Thymus (tissue), 14 donors: ENCODE results near the gene SFXN5. TPM values are rescaled to one million over a fixed set of nuclear protein-coding genes. Genes with fewer than 3 reads are reported as not detected.
"Not testable (repeated sequence)": the region's sequence is repeated elsewhere in the genome, so short reads cannot be mapped to it uniquely, and the experiment has no call there.

Source experiments
- DNase-seq, 9 donors: peaks; one replicate each; pipeline ENCODE4 v3.0.0-alpha.2; 2013; ENCODE audit warnings: low spot score in 9 of 9, low read depth in 6 of 9, missing footprints in 1 of 9
- H3K27ac ChIP-seq, 2 donors: one replicate each; pipeline ENCODE4 v1.5.1; 2013; ENCODE audit warnings: control low read depth in 1 of 2, low read depth in 1 of 2, low read length in 1 of 2, mild to moderate bottlenecking in 1 of 2, moderate library complexity in 1 of 2
- H3K27me3 ChIP-seq, 2 donors: one replicate each; pipeline ENCODE4 v1.5.1; 2013; ENCODE audit warnings: low read length in 1 of 2; ENCODE audit not compliant: control insufficient read depth in 2 of 2, insufficient read depth in 1 of 2
- H3K36me3 ChIP-seq, 2 donors: one replicate each; pipeline ENCODE4 v1.5.1; 2013; ENCODE audit warnings: low read length in 1 of 2, mild to moderate bottlenecking in 1 of 2, moderate library complexity in 1 of 2; ENCODE audit not compliant: control insufficient read depth in 2 of 2, insufficient read depth in 2 of 2
- H3K4me1 ChIP-seq, 2 donors: one replicate each; pipeline ENCODE4 v1.5.1; 2013; ENCODE audit warnings: low read length in 2 of 2; ENCODE audit not compliant: control insufficient read depth in 2 of 2, insufficient read depth in 2 of 2
- H3K4me3 ChIP-seq, 2 donors: one replicate each; pipeline ENCODE4 v1.5.1; 2013; ENCODE audit warnings: low read length in 2 of 2, control low read depth in 1 of 2, mild to moderate bottlenecking in 1 of 2
- H3K9me3 ChIP-seq, 2 donors: one replicate each; pipeline ENCODE4 v1.5.1; 2013; ENCODE audit warnings: low read length in 1 of 2, mild to moderate bottlenecking in 1 of 2; ENCODE audit not compliant: control insufficient read depth in 2 of 2, insufficient read depth in 1 of 2
- WGBS: extraction: QIAGEN DNeasy Blood & Tissue Kit; methylation state at CpG from one replicate; pipeline ENCODE4 v1.1.7; 2013; 5-methylcytosine and 5-hydroxymethylcytosine counted together
- long read RNA-seq, 10 donors: transcript quantifications; one replicate each; lab custom pipeline, GENCODE V29; 2026
- polyA plus RNA-seq: library from polyadenylated mRNA; stranded (reverse); fragments of 200-250 nt; gene quantifications from one replicate; pipeline ENCODE4 v1.2.3, GENCODE V29; 2013
- total RNA-seq: library from RNA; stranded (reverse); fragments of 120-200 nt; gene quantifications from one replicate; pipeline ENCODE4 v1.2.4, GENCODE V29; 2013
- donor health status: healthy.

Gene SFXN5, protein sequence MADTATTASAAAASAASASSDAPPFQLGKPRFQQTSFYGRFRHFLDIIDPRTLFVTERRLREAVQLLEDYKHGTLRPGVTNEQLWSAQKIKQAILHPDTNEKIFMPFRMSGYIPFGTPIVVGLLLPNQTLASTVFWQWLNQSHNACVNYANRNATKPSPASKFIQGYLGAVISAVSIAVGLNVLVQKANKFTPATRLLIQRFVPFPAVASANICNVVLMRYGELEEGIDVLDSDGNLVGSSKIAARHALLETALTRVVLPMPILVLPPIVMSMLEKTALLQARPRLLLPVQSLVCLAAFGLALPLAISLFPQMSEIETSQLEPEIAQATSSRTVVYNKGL
- total RNA-seq, result 11.0 TPM
- polyA plus RNA-seq, result 6.2 TPM
- long read RNA-seq, donor 1, result 0 reads
- long read RNA-seq, donor 2, full-length matches to known transcripts, result 1 of 1 reads
- long read RNA-seq, donor 2, partial matches to known transcripts, result 0 of 1 reads
- long read RNA-seq, donor 2, other reads (novel, unspliced or antisense), result 0 of 1 reads
- long read RNA-seq, donor 3, result 0 reads
- long read RNA-seq, donor 4, result 0 reads
- long read RNA-seq, donor 5, full-length matches to known transcripts, result 2 of 2 reads
- long read RNA-seq, donor 5, partial matches to known transcripts, result 0 of 2 reads
- long read RNA-seq, donor 5, other reads (novel, unspliced or antisense), result 0 of 2 reads
- long read RNA-seq, donor 6, full-length matches to known transcripts, result 1 of 1 reads
- long read RNA-seq, donor 6, partial matches to known transcripts, result 0 of 1 reads
- long read RNA-seq, donor 6, other reads (novel, unspliced or antisense), result 0 of 1 reads
- long read RNA-seq, donor 7, full-length matches to known transcripts, result 2 of 2 reads
- long read RNA-seq, donor 7, partial matches to known transcripts, result 0 of 2 reads
- long read RNA-seq, donor 7, other reads (novel, unspliced or antisense), result 0 of 2 reads
- long read RNA-seq, donor 8, full-length matches to known transcripts, result 2 of 2 reads
- long read RNA-seq, donor 8, partial matches to known transcripts, result 0 of 2 reads
- long read RNA-seq, donor 8, other reads (novel, unspliced or antisense), result 0 of 2 reads
- long read RNA-seq, donor 9, full-length matches to known transcripts, result 1 of 1 reads
- long read RNA-seq, donor 9, partial matches to known transcripts, result 0 of 1 reads
- long read RNA-seq, donor 9, other reads (novel, unspliced or antisense), result 0 of 1 reads
- long read RNA-seq, donor 10, partial matches to known transcripts, result 0 of 1 reads
- long read RNA-seq, donor 10, other reads (novel, unspliced or antisense), result 0 of 1 reads

DNA sequence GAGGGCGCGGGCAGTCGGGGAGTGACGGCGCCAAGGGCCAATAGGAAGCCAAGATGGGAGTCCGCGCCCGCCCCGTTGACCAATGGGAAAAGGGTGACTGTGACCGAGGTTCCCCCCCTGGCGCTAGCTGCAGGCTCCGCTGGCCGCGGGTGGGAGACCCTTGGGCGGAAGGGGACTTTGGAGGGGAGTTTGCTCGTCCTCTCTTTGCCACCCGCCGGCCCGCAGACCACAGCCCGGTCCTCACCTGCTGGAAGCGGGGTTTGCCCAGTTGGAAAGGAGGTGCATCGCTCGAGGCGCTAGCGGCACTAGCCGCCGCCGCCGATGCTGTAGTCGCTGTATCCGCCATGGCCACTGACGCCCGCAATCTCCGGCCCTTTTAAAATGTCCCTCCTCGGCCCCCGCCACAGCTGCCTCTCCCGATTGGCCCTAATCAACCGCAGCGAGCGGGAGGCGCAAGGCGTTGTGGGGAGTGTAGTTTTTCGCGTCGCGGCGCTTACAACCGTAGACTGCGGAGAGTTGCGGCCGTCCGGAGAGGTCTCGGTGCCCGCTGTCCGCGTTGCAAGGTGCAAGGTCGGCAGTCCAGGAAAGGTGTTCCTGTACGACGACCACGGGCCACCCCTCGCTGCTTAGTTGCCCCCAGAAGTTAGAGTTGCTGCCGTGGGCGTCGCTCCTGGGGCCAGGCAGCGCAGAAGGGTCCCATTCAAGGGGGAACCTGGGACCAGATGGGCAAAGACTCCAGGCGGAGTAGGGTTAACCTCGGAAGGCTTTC, at the start of gene SFXN5:
Gene SFXN5 (minus strand): TSS at position 353 of the 769 bp plus-strand sequence. CDS start 7 bp downstream, at position 346.
- no peaks in the 10 kb centered on the region for H3K36me3 ChIP-seq
- H3K4me1 ChIP-seq, result peaks cover 14 to 23% of the 10 kb centered on the region in 2 donors
- H3K27ac ChIP-seq, result peak within 1 kb of the TSS; percentile 82 to 92
- WGBS, result 2% methylated on average over 67 of the region's 67 CpGs
- H3K9me3 ChIP-seq, result no peaks in the 10 kb centered on the region
- H3K27me3 ChIP-seq, result peaks cover 0 to 5% of the 10 kb centered on the region in 2 donors
- peak; percentile 76 to 96 (median 91) for DNase-seq
- peak within 1 kb of the TSS; percentile 73 to 99 for H3K4me3 ChIP-seq

GRCh38 chr2:73119611-73120239, 48.2 kb upstream of the SFXN5 start:
- 92% methylated on average over 11 of the region's 11 CpGs for WGBS
- not testable (repeated sequence) for DNase-seq, H3K4me3 ChIP-seq, H3K27ac ChIP-seq, H3K4me1 ChIP-seq, H3K36me3 ChIP-seq, H3K9me3 ChIP-seq
- peaks cover 7 to 49% of the 10 kb centered on the region in 2 donors for H3K27me3 ChIP-seq

- WGBS, result 91% methylated on average over 1 of the region's 1 CpG
- H3K9me3 ChIP-seq, result no peaks in the 10 kb centered on the region
- H3K36me3 ChIP-seq, result no peaks in the 10 kb centered on the region
- H3K27me3 ChIP-seq, result peaks cover 24 to 61% of the 10 kb centered on the region in 2 donors
- no peak overlapping the region for H3K4me3 ChIP-seq
- H3K27ac ChIP-seq, result no peak overlapping the region
- peaks cover 0 to 3% of the 10 kb centered on the region in 2 donors for H3K4me1 ChIP-seq
- no peak for DNase-seq
Observed at GRCh38 chr2:73117441-73117840, 45.9 kb upstream of the SFXN5 start.

- H3K36me3 ChIP-seq, result no peaks in the 10 kb centered on the region
Observed at GRCh38 chr2:73116182-73116960, 44.9 kb upstream of the SFXN5 start.

DNA sequence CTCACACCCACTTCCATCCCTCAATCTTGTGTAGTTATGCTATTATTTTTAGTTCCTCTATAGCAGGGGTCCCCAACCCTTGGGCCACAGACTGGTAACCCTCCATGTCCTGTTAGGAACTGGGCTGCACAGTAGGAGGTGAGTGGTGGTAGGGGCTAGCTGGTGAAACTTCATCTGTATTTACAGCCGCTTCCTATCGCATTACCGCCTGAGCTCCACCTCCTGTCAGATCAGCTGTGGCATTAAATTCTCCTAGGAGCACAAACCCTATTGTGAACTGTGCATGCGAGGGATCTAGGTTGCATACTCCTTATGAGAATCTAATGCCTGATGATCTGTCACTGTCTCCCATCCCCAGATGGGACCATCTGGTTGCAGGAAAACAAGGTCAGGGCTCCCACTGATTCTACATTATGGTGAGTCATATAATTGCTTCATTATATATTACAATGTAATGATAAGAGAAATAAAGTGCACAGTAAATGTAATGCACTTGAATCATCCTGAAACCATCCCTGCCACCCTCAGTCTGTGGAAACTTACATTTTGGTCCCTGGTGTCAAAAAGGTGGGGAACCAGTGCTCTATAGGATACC, 42.9 kb upstream of the SFXN5 start:
- WGBS, result 94% methylated on average over 4 of the region's 4 CpGs
- peaks cover 3 to 8% of the 10 kb centered on the region in 2 donors for H3K4me1 ChIP-seq
- no peak overlapping the region for H3K27ac ChIP-seq
- H3K9me3 ChIP-seq, result no peaks in the 10 kb centered on the region
- H3K36me3 ChIP-seq, result no peaks in the 10 kb centered on the region
- DNase-seq, result no peak
- no peak overlapping the region for H3K4me3 ChIP-seq
- H3K27me3 ChIP-seq, result peaks cover 45 to 82% of the 10 kb centered on the region in 2 donors

More at GRCh38 chr2:73116182-73116960, 44.9 kb upstream of the SFXN5 start:
- H3K27me3 ChIP-seq, result peaks cover 35 to 68% of the 10 kb centered on the region in 2 donors
- no peak overlapping the region for H3K27ac ChIP-seq
- H3K4me3 ChIP-seq, result no peak overlapping the region
- 83% methylated on average over 8 of the region's 8 CpGs for WGBS
- no peak for DNase-seq
- H3K9me3 ChIP-seq, result no peaks in the 10 kb centered on the region
- H3K4me1 ChIP-seq, result peaks cover 3 to 8% of the 10 kb centered on the region in 2 donors

DNA sequence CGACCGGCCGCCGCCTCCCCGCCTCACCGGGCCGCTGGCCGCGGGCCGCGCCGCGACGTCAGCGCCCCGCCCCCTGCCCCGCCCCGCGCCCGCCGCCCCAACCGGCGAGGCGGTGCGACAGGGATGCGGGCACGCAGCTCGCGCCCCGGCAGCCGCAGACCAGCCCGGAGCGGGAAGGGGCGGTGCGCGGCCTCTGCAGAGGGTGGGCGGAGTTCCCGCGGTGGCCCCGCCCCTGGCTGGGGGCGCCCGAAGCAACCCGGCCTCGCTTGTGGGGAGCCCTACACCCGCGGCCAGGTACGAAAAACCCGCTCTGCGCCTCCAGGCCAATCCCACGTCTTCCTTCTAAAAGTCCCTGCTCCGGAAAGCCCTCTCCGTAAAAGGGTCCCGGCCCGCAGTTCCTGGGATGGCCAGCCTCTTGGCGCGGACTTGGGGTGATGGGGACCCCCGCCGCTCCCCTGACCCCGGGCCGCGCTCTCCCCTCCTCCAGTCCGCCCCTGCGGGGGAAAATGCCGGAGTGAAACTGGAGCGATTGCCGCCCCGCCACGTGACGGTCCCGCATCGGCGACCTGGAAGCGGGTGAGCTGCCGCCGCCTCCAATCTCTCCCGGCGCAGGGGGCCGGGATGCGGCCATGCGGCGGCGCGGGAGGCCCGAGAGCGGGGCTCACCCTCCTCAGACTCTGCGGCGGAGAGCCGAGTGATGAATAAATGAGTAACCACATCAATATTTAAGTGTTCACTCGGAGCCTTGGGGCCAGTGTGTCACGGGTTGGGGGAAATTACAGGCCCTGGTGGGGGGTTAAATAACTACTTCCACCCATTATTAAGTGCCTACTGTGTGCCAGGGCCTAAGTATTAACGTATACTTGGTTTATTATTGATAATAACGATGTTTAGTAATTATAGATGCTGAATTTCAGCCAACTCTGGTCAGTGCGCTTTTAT, 41.7 kb upstream of the SFXN5 start, which contains the start of gene RAB11FIP5:
Gene RAB11FIP5 (minus strand): TSS at position 36 of the 942 bp plus-strand sequence. CDS start 171 bp downstream, outside the sequence.
- 3% methylated on average over 93 of the region's 93 CpGs for WGBS
- H3K27ac ChIP-seq, result peak within 1 kb of the TSS in 1 of 2 donors; percentile 37
- no peaks in the 10 kb centered on the region for H3K36me3 ChIP-seq
- H3K4me3 ChIP-seq, result peak within 1 kb of the TSS; percentile 29 to 59
- no peaks in the 10 kb centered on the region for H3K9me3 ChIP-seq
- peaks cover 45 to 84% of the 10 kb centered on the region in 2 donors for H3K27me3 ChIP-seq
- H3K4me1 ChIP-seq, result peaks cover 3 to 8% of the 10 kb centered on the region in 2 donors
- DNase-seq, result peak in 8 of 9 donors; percentile 11 to 67 (median 37)
